Measurements from ENCODE around the gene IDUA.

IDUA gene

DNA sequence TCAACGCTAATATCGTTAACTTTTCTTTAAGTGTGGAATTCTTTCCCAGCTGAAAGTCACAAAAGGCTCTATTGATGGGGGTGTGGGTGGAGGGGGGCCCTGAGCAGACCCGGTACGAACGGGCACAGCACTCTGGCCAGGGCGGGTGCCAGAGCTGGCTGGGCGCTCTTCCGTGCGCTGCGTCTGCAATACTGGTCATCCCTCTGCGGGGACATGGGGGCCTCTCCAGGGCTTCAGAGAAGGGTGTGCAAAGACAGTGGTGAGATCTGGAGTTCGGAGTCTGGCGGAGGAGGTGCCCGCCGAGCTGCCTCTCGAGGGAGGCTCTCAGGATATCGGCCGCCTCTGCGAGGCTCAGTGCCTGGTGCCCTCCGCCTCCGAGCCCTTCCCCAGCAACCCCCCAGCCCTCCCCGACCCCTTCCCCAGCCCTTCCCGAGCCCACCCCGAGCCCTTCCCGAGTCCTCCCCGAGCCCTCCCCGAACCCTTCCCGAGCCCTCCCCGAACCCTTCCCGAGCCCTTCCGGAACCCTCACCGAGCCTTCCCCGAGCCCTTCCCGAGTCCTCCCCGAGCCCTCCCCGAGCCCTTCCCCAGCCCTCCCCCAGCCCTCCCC, 58.9 kb downstream of the IDUA start:
- TF ChIP-seq GATA3 (IDR thresholded peaks at IDR 0.05; ENCODE audit: low read depth, low read length) (no peak), GATA2 (IDR thresholded peaks at IDR 0.05; ENCODE audit: low read depth, low read length) (no peak)

DNA sequence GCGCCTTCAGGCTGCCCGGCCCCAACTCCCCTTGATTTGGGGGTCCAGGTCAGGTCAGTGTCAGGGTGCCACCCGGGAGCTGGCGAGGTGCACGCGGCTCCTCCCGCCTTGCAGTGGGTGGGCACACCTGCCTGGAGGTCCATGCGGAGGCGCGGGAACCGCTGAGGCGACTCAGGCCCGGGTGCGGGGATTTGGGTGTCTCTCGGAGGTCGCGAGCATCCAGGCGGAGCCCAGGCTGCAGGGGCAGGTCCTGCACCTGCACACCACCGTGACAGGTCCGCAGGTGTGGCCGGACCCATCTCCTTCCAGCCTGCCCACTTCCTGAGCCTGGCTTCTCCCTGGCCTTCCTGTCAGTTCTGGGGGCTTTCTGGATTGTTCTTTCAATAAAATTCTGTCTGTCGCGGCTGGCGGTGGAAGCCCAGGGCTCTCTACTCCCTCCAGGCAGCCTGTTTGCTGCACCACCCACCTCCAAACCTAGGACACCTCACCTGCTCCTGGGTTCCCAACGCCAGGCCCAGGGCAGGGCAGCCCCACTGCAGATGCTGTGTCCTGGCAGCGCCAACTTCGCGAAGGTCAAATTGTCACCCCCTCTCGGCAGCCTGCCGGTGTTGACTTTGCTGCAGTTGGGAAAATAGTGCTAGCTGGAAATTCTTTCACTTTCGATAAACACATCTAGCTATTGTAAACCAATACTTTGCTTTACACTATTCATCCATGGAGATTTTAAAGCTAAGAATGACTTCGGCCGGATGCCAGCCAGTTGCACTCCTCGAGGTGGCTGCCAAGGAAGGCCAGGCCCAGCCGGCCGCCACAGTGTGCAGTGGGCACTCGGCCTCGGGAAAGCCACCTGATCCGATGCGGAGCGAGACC, 60.5 kb downstream of the IDUA start:
- TF ChIP-seq GATA2 (IDR thresholded peaks at IDR 0.05; ENCODE audit: low read depth, low read length) (no peak), GATA3 (IDR thresholded peaks at IDR 0.05; ENCODE audit: low read depth, low read length) (no peak)

DNA sequence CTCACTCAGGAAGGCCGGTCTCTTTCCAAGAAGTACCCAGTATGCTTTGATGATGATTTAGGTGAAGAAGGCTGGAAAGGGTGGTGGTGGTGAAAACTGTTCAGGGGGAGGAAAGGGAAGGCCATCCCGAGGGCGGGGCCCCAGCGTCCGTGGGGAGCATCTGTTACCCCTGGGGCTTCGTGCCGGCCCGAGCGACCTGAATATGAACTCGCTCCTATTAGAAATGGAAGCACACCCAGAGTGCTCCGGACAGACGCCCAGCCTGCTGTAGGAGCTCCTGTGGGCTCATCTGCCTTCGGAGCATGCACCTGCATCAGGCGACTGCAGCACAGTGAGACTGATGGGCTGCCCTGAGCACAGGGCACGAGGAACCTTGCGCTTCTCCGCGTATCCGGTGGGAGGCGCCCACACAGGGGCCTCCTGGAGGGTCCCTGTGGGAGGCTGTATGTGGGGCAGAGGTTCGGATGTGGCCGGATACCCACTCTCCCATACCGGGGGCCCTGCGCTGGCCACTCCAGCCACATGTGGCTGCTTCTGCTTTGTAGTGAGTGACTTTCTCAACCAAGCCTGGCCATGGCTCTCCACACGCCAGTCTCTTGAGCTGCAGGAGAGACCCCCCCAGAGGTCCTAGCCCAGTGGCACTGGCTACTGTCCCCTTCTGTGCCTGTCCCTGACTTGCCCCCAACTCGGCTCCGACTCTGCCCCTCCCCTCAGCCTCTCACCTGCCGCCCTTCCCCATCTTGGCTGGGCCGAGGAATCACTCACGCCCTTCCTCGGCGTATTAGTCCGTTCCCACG, 61.3 kb downstream of the IDUA start:
- TF ChIP-seq GATA3 (IDR thresholded peaks at IDR 0.05; ENCODE audit: low read depth, low read length): no peak
- TF ChIP-seq GATA2 (IDR thresholded peaks at IDR 0.05; ENCODE audit: low read depth, low read length): no peak

DNA sequence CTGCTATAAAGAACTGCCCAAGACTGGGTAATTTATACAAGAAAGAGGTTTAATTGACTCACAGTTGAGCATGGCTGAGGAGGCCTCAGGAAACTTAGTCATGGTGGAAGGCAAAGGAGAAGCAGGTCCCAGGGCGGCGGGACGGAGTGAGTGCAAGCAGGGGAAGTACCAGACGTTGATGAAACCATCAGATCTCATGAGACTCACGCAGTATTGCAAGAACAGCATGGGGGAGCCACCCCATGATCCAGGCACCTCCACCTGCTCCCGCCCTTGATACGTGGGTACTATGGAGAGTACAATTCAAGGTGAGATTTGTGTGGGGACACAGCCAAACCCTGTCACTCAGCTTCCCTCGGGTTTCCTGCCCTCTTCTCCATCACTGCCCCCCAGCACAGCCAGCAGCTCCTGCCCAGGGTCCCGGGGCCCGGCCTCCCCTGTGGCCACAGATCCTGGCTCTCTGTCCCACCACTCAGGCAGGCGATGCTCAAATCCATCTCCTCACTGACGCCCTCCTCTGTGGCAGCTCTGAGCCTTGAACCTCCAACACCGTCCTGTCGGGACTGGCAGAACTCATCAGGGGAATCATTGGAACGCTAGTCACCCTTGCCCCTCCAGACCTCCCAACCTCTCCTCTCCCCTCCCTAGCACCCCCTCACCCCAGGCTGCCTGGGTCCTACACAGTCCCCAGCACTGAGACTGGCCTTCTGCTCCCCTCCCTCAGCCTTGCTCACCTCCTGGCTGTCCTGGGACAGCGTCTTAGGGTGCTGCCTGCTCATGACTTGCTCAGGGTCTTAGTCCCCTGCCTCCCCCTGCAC, 62.1 kb downstream of the IDUA start:
- TF ChIP-seq GATA3 (IDR thresholded peaks at IDR 0.05; ENCODE audit: low read depth, low read length) (no peak), GATA2 (IDR thresholded peaks at IDR 0.05; ENCODE audit: low read depth, low read length) (no peak)

DNA sequence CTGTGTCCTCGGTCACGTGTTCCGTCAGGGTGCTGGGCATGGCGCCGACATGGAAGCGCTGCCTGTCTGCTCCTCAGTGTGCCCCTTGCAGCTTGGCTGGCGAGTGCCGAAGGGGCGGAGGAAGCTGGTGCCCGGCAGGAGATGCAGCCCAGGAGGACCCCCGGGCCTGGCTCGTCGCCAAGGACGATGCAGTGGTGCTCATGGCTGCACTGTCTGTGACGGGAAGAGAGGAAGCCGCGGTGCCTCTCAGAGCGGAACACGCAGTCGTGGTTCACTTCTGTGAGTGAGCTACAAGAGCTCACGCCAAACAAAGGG, 62.7 kb downstream of the IDUA start:
- no peak for TF ChIP-seq GATA2 (IDR thresholded peaks at IDR 0.05; ENCODE audit: low read depth, low read length)
- no peak for TF ChIP-seq GATA3 (IDR thresholded peaks at IDR 0.05; ENCODE audit: low read depth, low read length)

DNA sequence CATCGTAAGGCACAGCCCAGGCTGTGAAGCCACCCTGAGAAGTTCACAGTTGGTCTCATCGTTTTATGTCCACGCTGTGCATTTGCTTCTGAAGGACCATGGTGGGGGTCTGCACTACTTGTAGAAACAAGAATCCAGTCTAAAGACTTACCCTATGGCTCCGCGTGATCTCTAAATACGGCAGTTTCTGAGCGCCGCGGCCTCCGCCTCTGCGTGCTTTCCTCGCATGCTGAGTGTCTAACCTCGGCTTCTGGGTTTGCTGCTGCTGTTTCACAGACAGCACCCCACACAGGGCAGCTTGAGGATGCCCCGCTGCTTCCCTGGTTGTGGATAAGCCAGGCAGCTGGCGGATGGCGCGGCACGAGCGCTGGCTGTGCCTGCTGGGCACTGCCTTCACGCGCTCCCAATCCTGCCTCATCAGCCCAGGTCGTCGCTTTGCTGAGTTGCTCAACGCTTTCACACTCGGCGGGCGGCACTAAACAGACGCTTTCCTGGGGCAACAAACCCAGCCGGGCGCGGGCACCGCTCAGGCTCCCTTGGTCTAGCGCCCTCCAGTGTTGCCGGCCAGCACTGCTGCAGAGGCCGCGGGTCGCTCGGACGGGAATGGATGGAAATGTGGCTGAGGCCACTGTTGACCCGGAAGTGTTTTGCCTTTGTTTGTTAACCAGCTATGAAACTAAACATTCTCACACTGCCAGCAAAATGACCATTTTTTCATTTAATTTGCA, 63.8 kb downstream of the IDUA start:
- TF ChIP-seq GATA3 (IDR thresholded peaks at IDR 0.05; ENCODE audit: low read depth, low read length) (no peak), GATA2 (IDR thresholded peaks at IDR 0.05; ENCODE audit: low read depth, low read length) (no peak)

DNA sequence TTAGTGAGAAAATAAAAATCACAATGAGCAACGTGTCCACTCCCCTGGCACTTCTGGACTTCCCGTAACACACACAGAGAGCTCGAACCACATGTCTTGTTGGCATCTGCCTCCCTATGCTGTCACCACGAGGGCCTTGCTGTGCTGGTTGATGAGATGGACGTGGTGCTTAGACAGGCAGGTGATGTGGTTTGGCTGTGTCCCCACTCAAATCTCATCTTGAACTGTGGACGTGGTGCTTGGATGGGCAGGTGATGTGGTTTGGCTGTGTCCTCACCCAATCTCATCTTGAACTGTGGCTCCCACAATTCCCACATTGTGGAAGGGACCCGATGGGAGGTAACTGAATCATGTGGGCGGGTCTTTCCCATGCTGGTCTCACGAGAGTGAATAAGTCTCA, 64.6 kb downstream of the IDUA start:
- no peak for TF ChIP-seq GATA2 (IDR thresholded peaks at IDR 0.05; ENCODE audit: low read depth, low read length)
- TF ChIP-seq GATA3 (IDR thresholded peaks at IDR 0.05; ENCODE audit: low read depth, low read length): no peak

DNA sequence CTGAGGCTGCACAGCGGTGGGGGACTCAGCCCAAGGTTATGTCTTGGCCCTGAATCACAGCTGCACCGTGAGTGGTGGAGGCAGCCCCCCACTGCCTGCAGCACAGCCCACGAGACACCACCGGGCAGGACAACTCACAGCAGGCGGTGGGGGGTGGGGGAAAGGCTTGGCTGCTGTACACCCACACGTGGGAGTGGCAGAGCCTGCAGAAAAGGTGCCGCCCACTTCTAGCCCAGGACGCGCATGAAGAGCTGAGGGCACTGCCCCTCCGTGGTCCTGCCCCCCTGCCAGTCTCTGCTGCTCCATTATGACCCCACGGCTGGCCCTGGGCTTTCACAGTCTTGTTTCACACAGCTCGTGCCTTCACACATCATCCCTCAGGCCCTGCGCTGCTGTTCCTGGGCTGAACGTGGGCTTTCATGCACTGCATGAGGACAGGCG, 65.4 kb downstream of the IDUA start:
- TF ChIP-seq GATA3 (IDR thresholded peaks at IDR 0.05; ENCODE audit: low read depth, low read length) (no peak), GATA2 (IDR thresholded peaks at IDR 0.05; ENCODE audit: low read depth, low read length) (no peak)

DNA sequence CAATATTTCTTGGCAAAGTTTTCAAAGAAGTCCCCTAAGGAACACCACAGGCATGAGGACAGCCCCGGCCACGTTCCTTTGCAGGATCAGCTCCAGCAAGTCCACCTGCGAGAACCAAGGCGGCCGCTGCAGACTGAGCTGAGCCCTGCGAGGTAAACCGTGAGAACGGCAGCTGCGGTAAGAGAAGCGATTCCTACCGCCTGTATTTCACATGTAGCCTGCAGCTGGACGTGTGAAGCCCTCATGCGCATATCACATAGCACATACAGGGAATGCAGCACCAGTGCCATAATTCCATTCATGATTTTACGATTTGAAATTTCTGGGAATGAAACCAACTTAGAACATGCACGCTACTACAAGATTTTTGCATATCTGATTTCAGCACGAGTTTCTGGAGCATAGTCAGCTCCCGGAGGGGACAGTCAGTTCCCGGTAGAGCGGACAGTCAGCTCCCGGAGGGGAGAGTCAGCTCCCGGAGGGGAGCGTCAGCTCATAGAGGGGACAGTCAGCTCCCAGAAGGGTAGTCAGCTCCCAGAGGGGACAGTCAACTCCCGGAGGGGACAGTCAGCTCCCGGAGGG, 66.3 kb downstream of the IDUA start:
- TF ChIP-seq GATA2 (IDR thresholded peaks at IDR 0.05; ENCODE audit: low read depth, low read length): no peak
- TF ChIP-seq GATA3 (IDR thresholded peaks at IDR 0.05; ENCODE audit: low read depth, low read length): no peak

Data from SH-SY5Y (cell line).